Ishikawa (cell line): Measurements from ENCODE around the gene RB1.

Source experiments
- CEBPB ChIP-seq: IDR thresholded peaks from 2 replicates; pipeline ENCODE4 v1.6.1; 2012
- CREB1 ChIP-seq: IDR thresholded peaks from 2 replicates; pipeline ENCODE4 v1.6.1; 2012; ENCODE audit warnings: low read depth
- EGR1 ChIP-seq: IDR thresholded peaks from 2 replicates; pipeline ENCODE4 v1.6.1; 2012
- EP300 ChIP-seq: IDR thresholded peaks from 2 replicates; pipeline ENCODE4 v1.6.1; 2012; ENCODE audit warnings: borderline replicate concordance
- FOXM1 ChIP-seq: IDR thresholded peaks from 2 replicates; pipeline ENCODE4 v1.6.1; 2012; ENCODE audit warnings: low read depth, borderline replicate concordance
- NFIC ChIP-seq: IDR thresholded peaks from 2 replicates; pipeline ENCODE4 v1.6.1; 2012
- RAD21 ChIP-seq: IDR thresholded peaks from 2 replicates; pipeline ENCODE4 v1.6.1; 2012; ENCODE audit warnings: low read depth
- TAF1 ChIP-seq: IDR thresholded peaks from 2 replicates; pipeline ENCODE4 v1.6.1; 2012; ENCODE audit warnings: low read depth, mild to moderate bottlenecking
- TCF12 ChIP-seq: IDR thresholded peaks from 2 replicates; pipeline ENCODE4 v1.6.1; 2012; ENCODE audit warnings: low read depth
- TEAD4 ChIP-seq: IDR thresholded peaks from 2 replicates; pipeline ENCODE4 v1.6.1; 2012
- YY1 ChIP-seq: IDR thresholded peaks from 2 replicates; pipeline ENCODE4 v1.6.1; 2012; ENCODE audit warnings: low read depth
- ZBTB7A ChIP-seq: IDR thresholded peaks from 2 replicates; pipeline ENCODE4 v1.6.1; 2012; ENCODE audit warnings: low read depth
- TF ChIP-seq, protein P1 (sequence below): IDR thresholded peaks from 2 replicates; pipeline ENCODE4 v1.6.1; 2012
- TF ChIP-seq, protein P2 (sequence below): IDR thresholded peaks from 2 replicates; pipeline ENCODE4 v1.6.1; 2012
- TF ChIP-seq, protein P3 (sequence below): IDR thresholded peaks from 2 replicates; pipeline ENCODE4 v1.6.1; 2012; ENCODE audit warnings: low read depth, mild to moderate bottlenecking

The RB1 gene

DNA sequence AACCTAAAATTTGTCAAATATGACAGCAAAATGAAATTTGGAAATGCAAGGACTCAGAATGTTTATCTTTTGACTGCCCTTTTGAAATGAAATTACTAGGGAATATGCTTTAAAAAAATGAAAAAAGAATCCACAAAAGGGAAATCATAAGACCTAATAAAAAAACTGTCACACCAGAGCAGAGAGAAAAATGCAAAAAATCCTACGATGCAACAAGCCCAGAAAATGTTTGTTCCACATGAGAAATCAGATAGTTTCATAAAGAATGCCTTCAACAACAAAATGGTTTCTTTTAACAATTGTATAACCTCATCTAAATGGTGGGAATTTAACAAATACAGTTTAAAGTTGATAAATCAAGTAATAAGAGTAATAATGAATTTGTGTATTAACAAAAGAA is 101.4 kb downstream of the RB1 start:
- TF ChIP-seq, protein P1, sequence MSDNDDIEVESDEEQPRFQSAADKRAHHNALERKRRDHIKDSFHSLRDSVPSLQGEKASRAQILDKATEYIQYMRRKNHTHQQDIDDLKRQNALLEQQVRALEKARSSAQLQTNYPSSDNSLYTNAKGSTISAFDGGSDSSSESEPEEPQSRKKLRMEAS = no peak

DNA sequence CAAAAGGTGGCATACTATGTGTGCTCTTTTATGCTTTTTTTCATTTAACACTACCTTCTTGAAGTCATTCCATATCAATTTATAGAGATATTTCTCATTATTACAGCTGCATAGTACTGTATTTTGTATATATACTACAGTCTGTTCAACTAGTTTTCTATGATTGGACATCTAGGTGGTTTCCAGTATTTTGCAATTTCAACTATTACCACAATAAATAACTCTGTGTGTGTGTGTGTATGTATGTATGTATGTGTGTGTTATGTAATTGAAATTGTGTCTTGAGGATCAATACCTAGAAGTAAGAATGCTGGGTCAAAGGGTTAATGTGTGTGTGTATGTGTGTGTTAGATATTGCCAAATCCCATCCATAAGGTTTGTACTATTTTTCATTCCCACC is 102.3 kb downstream of the RB1 start:
- TF ChIP-seq, protein P2, sequence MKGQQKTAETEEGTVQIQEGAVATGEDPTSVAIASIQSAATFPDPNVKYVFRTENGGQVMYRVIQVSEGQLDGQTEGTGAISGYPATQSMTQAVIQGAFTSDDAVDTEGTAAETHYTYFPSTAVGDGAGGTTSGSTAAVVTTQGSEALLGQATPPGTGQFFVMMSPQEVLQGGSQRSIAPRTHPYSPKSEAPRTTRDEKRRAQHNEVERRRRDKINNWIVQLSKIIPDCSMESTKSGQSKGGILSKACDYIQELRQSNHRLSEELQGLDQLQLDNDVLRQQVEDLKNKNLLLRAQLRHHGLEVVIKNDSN = no peak
- TF ChIP-seq, protein P1 = no peak
- no peak for TF ChIP-seq TAF1
- TF ChIP-seq RAD21 = no peak
- no peak for TF ChIP-seq FOXM1
- no peak for TF ChIP-seq EP300
- no peak for TF ChIP-seq CEBPB
- TF ChIP-seq ZBTB7A = no peak
- TF ChIP-seq, protein P3, sequence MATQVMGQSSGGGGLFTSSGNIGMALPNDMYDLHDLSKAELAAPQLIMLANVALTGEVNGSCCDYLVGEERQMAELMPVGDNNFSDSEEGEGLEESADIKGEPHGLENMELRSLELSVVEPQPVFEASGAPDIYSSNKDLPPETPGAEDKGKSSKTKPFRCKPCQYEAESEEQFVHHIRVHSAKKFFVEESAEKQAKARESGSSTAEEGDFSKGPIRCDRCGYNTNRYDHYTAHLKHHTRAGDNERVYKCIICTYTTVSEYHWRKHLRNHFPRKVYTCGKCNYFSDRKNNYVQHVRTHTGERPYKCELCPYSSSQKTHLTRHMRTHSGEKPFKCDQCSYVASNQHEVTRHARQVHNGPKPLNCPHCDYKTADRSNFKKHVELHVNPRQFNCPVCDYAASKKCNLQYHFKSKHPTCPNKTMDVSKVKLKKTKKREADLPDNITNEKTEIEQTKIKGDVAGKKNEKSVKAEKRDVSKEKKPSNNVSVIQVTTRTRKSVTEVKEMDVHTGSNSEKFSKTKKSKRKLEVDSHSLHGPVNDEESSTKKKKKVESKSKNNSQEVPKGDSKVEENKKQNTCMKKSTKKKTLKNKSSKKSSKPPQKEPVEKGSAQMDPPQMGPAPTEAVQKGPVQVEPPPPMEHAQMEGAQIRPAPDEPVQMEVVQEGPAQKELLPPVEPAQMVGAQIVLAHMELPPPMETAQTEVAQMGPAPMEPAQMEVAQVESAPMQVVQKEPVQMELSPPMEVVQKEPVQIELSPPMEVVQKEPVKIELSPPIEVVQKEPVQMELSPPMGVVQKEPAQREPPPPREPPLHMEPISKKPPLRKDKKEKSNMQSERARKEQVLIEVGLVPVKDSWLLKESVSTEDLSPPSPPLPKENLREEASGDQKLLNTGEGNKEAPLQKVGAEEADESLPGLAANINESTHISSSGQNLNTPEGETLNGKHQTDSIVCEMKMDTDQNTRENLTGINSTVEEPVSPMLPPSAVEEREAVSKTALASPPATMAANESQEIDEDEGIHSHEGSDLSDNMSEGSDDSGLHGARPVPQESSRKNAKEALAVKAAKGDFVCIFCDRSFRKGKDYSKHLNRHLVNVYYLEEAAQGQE = no peak
- TF ChIP-seq TCF12 = no peak
- TF ChIP-seq EGR1 = no peak
- no peak for TF ChIP-seq NFIC

DNA sequence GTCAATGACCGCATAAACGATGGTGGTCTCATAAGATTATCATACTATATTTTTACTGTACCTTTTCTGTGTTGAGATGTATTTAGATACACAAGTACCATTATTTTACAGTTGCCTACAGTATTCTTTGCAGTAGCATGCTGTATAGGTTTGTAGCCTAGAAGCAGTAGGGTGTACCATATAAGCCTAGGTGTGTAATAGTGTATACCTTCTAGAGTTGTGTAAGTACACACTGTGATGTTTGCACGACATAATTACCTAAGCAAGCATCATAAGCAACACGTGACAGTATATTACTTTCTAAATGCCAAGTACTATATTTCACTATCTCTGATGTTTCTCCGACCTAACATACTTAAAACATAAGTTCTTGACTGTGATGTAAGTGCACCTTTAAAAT is 106.6 kb downstream of the RB1 start:
- TF ChIP-seq RAD21 = no peak
- TF ChIP-seq CREB1 = no peak
- TF ChIP-seq TAF1 = no peak
- TF ChIP-seq, protein P1 = no peak
- no peak for TF ChIP-seq FOXM1
- TF ChIP-seq CEBPB = no peak
- TF ChIP-seq NFIC = no peak
- TF ChIP-seq ZBTB7A = no peak
- TF ChIP-seq EGR1 = no peak

DNA sequence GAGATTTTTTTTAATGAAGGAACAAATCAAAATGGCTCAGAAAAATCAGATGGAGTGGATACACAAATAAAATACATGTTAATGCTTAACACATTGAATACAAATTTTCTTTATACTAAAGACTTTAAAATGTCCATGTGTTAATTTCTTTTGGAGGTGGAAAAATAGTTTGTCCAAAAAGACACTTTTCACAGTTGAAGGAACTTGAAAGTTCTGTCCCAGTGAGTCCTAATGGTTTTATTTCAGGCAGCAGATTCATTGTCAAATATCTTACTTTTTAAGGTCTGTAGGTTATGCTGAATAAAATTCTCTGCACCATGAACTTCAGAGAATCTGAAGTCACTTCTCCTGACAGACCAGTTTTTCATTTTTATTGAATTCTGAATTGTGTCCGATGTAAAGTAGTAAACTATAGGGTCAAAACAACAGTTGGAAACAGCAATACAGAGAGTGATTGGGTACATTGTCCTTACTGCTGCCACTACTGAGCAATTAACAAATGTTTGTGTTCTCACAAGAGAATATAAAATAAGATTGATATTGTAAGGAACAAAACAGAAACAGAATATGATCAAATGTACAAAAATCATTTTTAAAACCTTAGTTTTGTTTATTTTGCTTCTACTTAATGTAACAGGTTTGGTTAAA is 107.7 kb downstream of the RB1 start:
- no peak for TF ChIP-seq TEAD4
- TF ChIP-seq TAF1 = no peak
- TF ChIP-seq ZBTB7A = no peak
- TF ChIP-seq, protein P3 = no peak
- TF ChIP-seq EP300 = no peak
- TF ChIP-seq, protein P2 = no peak
- TF ChIP-seq CEBPB = no peak
- no peak for TF ChIP-seq RAD21
- no peak for TF ChIP-seq TCF12
- no peak for TF ChIP-seq FOXM1
- no peak for TF ChIP-seq CREB1
- no peak for TF ChIP-seq YY1
- TF ChIP-seq, protein P1 = no peak
- TF ChIP-seq NFIC = no peak
- no peak for TF ChIP-seq EGR1

DNA sequence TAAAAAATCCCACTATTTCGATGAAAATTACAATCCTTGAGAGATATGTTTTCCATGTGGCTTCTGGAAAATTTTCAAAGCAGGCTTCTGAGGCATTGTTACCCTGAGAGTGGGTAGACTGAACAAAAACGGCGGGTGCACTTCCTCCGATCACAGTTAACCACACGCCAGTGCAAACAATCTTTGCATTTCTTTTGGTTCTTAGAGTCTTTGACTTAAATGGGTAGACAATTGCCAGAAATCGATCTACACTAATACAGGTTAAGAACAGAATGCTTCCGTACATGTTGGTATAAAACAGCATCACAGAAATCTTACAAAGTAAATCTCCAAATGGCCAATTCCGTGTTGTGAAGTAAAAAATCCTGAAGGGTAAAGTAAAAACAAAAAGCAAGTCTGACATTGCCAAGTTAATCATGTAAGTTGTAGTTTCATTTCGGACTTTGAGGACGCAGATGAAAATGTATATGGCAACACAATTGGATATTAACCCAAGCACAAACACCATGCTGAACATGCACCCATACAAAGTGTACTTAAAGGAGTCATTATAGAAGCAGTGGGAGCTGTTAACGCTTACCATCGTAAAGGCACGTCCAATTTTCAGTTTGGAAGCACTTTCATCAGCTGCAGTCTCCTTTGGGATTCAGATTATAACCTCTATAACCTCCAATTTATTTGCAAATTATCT is 108.4 kb downstream of the RB1 start:
- TF ChIP-seq, protein P1 = no peak
- TF ChIP-seq, protein P2 = no peak
